H9 (cell line): ENCODE data around the gene C1orf56. TPM values are rescaled to one million over a fixed set of nuclear protein-coding genes. Genes with fewer than 3 reads are reported as not detected.

Experiments used
- DNase-seq: peaks from one replicate; pipeline ENCODE4 v3.0.0-alpha.2; 2017
- H2AFZ ChIP-seq: one replicate; pipeline ENCODE4 v1.6.1; 2013; ENCODE audit warnings: mild to moderate bottlenecking, low read length, control low read depth, moderate library complexity
- H2AK5ac ChIP-seq: 2 replicates; pipeline ENCODE4 v1.6.1; 2013; ENCODE audit warnings: low read length, control low read depth, mixed read lengths; ENCODE audit not compliant: insufficient read length
- H2BK120ac ChIP-seq: one replicate; pipeline ENCODE4 v1.6.1; 2013; ENCODE audit warnings: low read depth, mild to moderate bottlenecking, low read length, control low read depth, inconsistent platforms; ENCODE audit not compliant: poor library complexity, severe bottlenecking
- H2BK12ac ChIP-seq: 2 replicates; pipeline ENCODE4 v1.6.1; 2013; ENCODE audit warnings: low read length, control low read depth, mixed read lengths, low read depth; ENCODE audit not compliant: insufficient read length
- H2BK15ac ChIP-seq: 2 replicates; pipeline ENCODE4 v1.6.1; 2013; ENCODE audit warnings: low read depth, low read length, control low read depth
- H2BK20ac ChIP-seq: one replicate; pipeline ENCODE4 v1.6.1; 2013; ENCODE audit warnings: low read depth, mild to moderate bottlenecking, low read length, control low read depth, inconsistent platforms; ENCODE audit not compliant: poor library complexity, severe bottlenecking
- H2BK5ac ChIP-seq: 2 replicates; pipeline ENCODE4 v1.6.1; 2013; ENCODE audit warnings: low read length, control low read depth, mixed read lengths; ENCODE audit not compliant: insufficient read length
- H3K14ac ChIP-seq: 2 replicates; pipeline ENCODE4 v1.6.1; 2013; ENCODE audit warnings: low read length, control low read depth; ENCODE audit not compliant: insufficient read depth
- H3K18ac ChIP-seq: 2 replicates; pipeline ENCODE4 v1.6.1; 2013; ENCODE audit warnings: low read depth, mild to moderate bottlenecking, mixed read lengths, low read length, control low read depth; ENCODE audit not compliant: insufficient read length
- H3K23ac ChIP-seq: 2 replicates; pipeline ENCODE4 v1.6.1; 2013; ENCODE audit warnings: low read length, control low read depth, mixed read lengths, low read depth; ENCODE audit not compliant: insufficient read length
- H3K23me2 ChIP-seq: 2 replicates; pipeline ENCODE4 v1.6.1; 2013; ENCODE audit warnings: low read depth, mild to moderate bottlenecking, mixed read lengths, low read length, control low read depth; ENCODE audit not compliant: insufficient read length, poor library complexity, severe bottlenecking
- H3K27ac ChIP-seq: 2 replicates; pipeline ENCODE4 v1.5.1; 2013; ENCODE audit warnings: low read length, control low read depth, mixed read lengths, low read depth; ENCODE audit not compliant: insufficient read length
- H3K27me3 ChIP-seq: 2 replicates; pipeline ENCODE4 v1.6.1; 2013; ENCODE audit warnings: low read length, control low read depth, inconsistent platforms; ENCODE audit not compliant: insufficient read depth
- H3K4ac ChIP-seq: 2 replicates; pipeline ENCODE4 v1.6.1; 2013; ENCODE audit warnings: low read depth, mild to moderate bottlenecking, control low read depth, inconsistent platforms, low read length, moderate library complexity
- H3K4me1 ChIP-seq: 2 replicates; pipeline ENCODE4 v1.6.1; 2013; ENCODE audit warnings: low read length, control low read depth, inconsistent platforms; ENCODE audit not compliant: insufficient read depth
- H3K4me2 ChIP-seq: 2 replicates; pipeline ENCODE4 v1.6.1; 2013; ENCODE audit warnings: low read length, control low read depth, mixed read lengths; ENCODE audit not compliant: insufficient read length, insufficient read depth
- H3K56ac ChIP-seq: 2 replicates; pipeline ENCODE4 v1.6.1; 2013; ENCODE audit warnings: low read depth, mild to moderate bottlenecking, mixed read lengths, low read length, control low read depth; ENCODE audit not compliant: insufficient read length
- H3K79me1 ChIP-seq: 2 replicates; pipeline ENCODE4 v1.6.1; 2013; ENCODE audit warnings: low read depth, mild to moderate bottlenecking, moderate library complexity, low read length, control low read depth, inconsistent platforms; ENCODE audit not compliant: insufficient read depth, poor library complexity, severe bottlenecking
- H3K79me2 ChIP-seq: 2 replicates; pipeline ENCODE4 v1.6.1; 2013; ENCODE audit warnings: low read length, control low read depth, inconsistent platforms; ENCODE audit not compliant: insufficient read depth
- H3K9ac ChIP-seq: 2 replicates; pipeline ENCODE4 v1.6.1; 2013; ENCODE audit warnings: low read length, control low read depth, mixed read lengths; ENCODE audit not compliant: insufficient read length; ENCODE audit errors: extremely low read depth
- H3K9me3 ChIP-seq: one replicate; pipeline ENCODE4 v1.6.1; 2013; ENCODE audit warnings: low read depth, low read length, inconsistent platforms; ENCODE audit not compliant: control insufficient read depth
- H3T11ph ChIP-seq: one replicate; pipeline ENCODE4 v1.6.1; 2013; ENCODE audit warnings: mild to moderate bottlenecking, low read length, control low read depth, inconsistent platforms
- H4K20me1 ChIP-seq: one replicate; pipeline ENCODE4 v1.6.1; 2013; ENCODE audit not compliant: control insufficient read depth, insufficient read length, insufficient read depth
- H4K5ac ChIP-seq: 2 replicates; pipeline ENCODE4 v1.6.1; 2013; ENCODE audit warnings: low read depth, mild to moderate bottlenecking, mixed read lengths, low read length, control low read depth; ENCODE audit not compliant: insufficient read length
- H4K8ac ChIP-seq: replicated peaks from 2 replicates; pipeline ENCODE4 v1.6.1; 2013; ENCODE audit warnings: low read length, control low read depth, mixed read lengths, low read depth; ENCODE audit not compliant: insufficient read length
- H4K91ac ChIP-seq: 2 replicates; pipeline ENCODE4 v1.6.1; 2013; ENCODE audit warnings: low read depth, mild to moderate bottlenecking, moderate library complexity, mixed read lengths, low read length, control low read depth; ENCODE audit not compliant: insufficient read length
- H3K27ac Mint-ChIP-seq, 3 experiments: 2 replicates in 2 of 3; 3 replicates in 1 of 3; pipeline ENCODE4 v1.8.0; 2020 to 2021; ENCODE audit warnings: mixed read lengths in 3 of 3, mild to moderate bottlenecking in 1 of 3, moderate library complexity in 1 of 3
- H3K27me3 Mint-ChIP-seq: 2 replicates; pipeline ENCODE4 v1.8.0; 2021; ENCODE audit warnings: low read depth, mild to moderate bottlenecking, moderate library complexity, mixed read lengths
- H3K36me3 Mint-ChIP-seq, 3 experiments: 2 replicates in 2 of 3; 3 replicates in 1 of 3; pipeline ENCODE4 v1.8.0; 2020 to 2021; ENCODE audit warnings: low read depth in 3 of 3, mixed read lengths in 3 of 3; ENCODE audit not compliant: insufficient read depth in 1 of 3
- H3K4me1 Mint-ChIP-seq, 2 experiments: 2 replicates each; pipeline ENCODE4 v1.8.0; 2020; ENCODE audit warnings: mixed read lengths in 2 of 2
- H3K4me3 Mint-ChIP-seq, 2 experiments: 2 replicates in 1 of 2; 3 replicates in 1 of 2; pipeline ENCODE4 v1.8.0; 2020 to 2021; ENCODE audit warnings: mild to moderate bottlenecking in 2 of 2, mixed read lengths in 2 of 2, moderate library complexity in 1 of 2
- H3K9me3 Mint-ChIP-seq, 2 experiments: 2 replicates in 1 of 2; 3 replicates in 1 of 2; pipeline ENCODE4 v1.8.0; 2020; ENCODE audit warnings: mild to moderate bottlenecking in 2 of 2, mixed read lengths in 2 of 2, moderate library complexity in 1 of 2
- CTCF ChIP-seq: fragments of 200-600 bp; sonication (generic); conservative IDR thresholded peaks from 3 replicates; pipeline ENCODE4 v1.8.0; 2021; ENCODE audit warnings: antibody characterized with exemption, mild to moderate bottlenecking
- WGBS: extraction: QIAGEN DNeasy Blood & Tissue Kit; methylation state at CpG from one replicate; pipeline ENCODE4 v1.1.7; 2013; ENCODE audit warnings: missing lambda C conversion rate, low lambda C conversion rate, mixed read lengths; ENCODE audit not compliant: insufficient read length; ENCODE audit errors: extremely low coverage; 5-methylcytosine and 5-hydroxymethylcytosine counted together
- total RNA-seq: library from RNA; stranded (reverse); gene quantifications from 2 replicates; pipeline ENCODE4 v1.2.1, GENCODE V29; 2021

C1orf56 gene
- total RNA-seq, 1 experiment from 2014 or later = 4.8 TPM

GRCh38 chr1:151010346-151010726 is 37.2 kb upstream of the C1orf56 start:
- Histone ChIP-seq H3K79me2 (no peaks in the 10 kb centered on the region; the same call in 1 of the 2 replicates), H3K23ac (no peak overlapping the region), H3K79me1 (no peaks in the 10 kb centered on the region), H2BK20ac (no peak overlapping the region), H3K27ac (no peak overlapping the region), H3K56ac (no peak overlapping the region), H3K9me3 (no peaks in the 10 kb centered on the region), H2BK120ac (no peak overlapping the region), H2AFZ (no peak overlapping the region), H3K27me3 (no peaks in the 10 kb centered on the region), H3K4ac (no peak overlapping the region), H4K5ac (no peak overlapping the region), H3K14ac (no peak overlapping the region), H3T11ph (no peak overlapping the region), H2BK5ac (no peak overlapping the region), H3K23me2 (peaks cover 13% of the 10 kb centered on the region), H2BK12ac (no peak overlapping the region), H4K20me1 (no peaks in the 10 kb centered on the region), H3K18ac (no peak overlapping the region), H3K4me1 (peaks cover 5% of the 10 kb centered on the region; the same call in 1 of the 2 replicates), H4K91ac (no peak overlapping the region), H2BK15ac (no peak overlapping the region), H3K4me2 (no peak overlapping the region), H4K8ac (no peak overlapping the region), H2AK5ac (no peak overlapping the region), H3K9ac (no peak overlapping the region)
- Mint-ChIP-seq H3K9me3 (no peaks in the 10 kb centered on the region; a peak in 2 of 5 replicates), H3K4me3 (no peak overlapping the region), H3K4me1 (peaks cover 34 to 36% of the 10 kb centered on the region in 2 experiments), H3K36me3 (no peaks in the 10 kb centered on the region), H3K27me3 (no peaks in the 10 kb centered on the region; the same call in 1 of the 2 replicates), H3K27ac (no peak overlapping the region)
- WGBS = no CpG with 5 or more reads among the region's 3 CpGs
- no peak for DNase-seq
- no peak for TF ChIP-seq CTCF
